HG03520 (cell line): ENCODE data around the gene BAX.

ENCODE experiments used
- ATAC-seq: cut with Tn5 transposase; IDR thresholded peaks from one replicate; pipeline ENCODE4 v1.9.1; 2021; ENCODE audit warnings: mild to moderate bottlenecking, moderate library complexity; ENCODE audit not compliant: unreplicated experiment

BAX gene

DNA sequence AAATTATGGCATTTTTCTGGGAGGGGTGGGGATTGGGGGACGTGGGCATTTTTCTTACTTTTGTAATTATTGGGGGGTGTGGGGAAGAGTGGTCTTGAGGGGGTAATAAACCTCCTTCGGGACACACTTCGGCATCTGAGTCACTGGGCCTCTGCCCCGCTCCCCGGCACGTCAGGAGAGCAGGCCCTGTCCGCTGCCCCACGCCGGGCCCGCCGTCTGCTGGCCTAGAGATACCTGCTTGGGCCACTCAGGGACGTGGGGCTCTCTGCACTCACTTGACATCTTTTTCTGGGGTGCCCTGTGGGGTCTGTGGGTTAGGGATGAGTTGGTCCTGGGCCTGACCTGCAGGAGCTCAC lies 7.0 kb downstream of the BAX start:
- ATAC-seq, result no peak

DNA sequence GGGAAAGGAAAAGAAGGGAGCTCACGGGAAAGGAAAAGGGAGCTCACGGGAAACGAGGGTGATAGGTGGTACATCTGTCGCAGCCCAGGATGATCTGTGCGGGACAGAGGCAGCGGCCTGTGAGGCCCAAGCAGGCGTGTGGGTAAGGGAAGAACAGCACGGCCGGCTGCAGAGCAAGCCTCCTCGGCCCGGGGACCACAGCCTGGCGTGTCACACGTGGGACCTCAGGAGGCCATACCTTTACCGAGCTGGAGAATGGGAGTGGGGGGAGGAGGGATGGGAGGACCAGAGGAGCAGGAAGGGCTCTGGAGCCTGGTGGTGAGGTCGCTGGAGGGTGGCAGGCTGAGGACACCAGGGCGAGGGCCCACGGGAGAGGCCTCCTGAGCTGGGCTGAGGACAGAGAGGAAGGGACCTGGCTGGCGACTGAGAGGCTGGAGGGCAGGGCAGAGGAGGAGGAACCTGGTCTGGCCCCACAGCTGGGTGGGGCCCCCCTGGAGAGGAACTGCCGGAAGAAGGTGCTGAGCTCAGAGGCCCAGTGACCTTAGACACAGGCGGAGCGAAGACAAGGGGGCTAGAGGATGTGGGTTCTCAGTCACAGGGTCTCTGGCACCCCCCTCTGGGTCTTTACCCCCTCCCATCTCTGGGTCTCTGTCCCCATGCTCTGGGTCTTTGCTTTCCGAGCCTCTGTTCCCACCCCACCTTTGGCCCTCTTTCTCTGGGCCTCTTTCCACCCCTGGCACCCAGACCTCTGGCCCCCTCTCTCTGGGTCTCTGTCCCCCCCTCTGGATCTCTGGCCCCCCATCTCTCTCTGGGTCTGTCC lies 7.6 kb downstream of the BAX start:
- no peak for ATAC-seq

DNA sequence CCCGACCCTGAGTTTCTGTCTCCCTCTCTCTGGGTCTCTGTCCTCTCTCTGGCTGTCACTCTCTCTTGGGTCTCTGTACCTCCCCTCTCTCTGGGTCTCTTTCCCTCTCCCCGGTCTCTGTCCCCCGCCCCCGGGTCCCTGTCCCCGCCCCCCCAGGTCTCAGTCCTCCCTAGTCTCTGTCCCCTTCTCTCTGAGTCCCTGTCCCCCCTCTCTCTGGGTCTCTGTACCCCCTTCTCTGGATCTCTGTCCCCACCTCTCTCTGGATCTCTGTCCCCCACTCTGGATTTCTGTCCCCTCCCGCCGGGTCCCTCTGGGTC lies 8.1 kb downstream of the BAX start:
- no peak for ATAC-seq

DNA sequence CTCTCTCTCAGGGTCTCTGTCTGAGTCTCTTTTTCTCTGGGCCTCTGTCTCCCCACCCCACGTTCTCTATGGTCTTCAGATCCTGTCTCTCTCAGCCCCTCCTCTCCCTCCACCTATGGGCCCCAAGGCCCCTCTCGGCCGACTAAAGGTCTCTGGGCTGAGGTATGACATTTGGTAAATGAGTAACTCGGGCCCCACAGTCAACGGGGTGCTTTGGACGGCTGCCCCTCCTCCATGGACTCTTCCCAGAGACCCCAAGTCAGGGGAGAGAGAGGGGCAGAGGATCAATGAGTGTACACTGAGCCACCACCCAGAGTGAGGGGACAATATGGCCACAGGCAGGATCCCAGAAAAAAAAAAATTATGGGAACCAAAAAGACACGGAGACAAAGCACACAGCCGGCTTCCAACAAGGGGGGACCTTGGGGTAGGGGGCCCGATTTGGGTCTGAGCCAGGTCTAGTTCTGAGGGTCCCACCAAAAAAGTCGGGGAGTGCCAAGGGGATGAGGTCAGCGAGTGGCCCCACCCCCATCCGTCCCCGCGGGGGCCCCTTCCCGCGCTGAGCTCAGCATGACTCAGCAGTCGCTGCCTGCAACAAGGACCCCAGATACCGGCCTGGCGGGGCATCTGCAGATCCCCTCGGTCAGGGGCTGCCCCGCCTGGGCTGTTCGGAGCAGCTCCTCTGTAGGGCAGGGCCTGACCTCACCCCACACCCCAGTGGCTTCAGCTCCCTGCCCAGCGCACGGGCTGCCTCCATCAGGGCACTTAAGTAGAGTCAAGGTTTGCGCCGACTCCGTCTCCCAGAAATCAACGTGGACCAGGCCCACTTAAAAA lies 8.9 kb downstream of the BAX start:
- ATAC-seq, result peak; percentile 25

DNA sequence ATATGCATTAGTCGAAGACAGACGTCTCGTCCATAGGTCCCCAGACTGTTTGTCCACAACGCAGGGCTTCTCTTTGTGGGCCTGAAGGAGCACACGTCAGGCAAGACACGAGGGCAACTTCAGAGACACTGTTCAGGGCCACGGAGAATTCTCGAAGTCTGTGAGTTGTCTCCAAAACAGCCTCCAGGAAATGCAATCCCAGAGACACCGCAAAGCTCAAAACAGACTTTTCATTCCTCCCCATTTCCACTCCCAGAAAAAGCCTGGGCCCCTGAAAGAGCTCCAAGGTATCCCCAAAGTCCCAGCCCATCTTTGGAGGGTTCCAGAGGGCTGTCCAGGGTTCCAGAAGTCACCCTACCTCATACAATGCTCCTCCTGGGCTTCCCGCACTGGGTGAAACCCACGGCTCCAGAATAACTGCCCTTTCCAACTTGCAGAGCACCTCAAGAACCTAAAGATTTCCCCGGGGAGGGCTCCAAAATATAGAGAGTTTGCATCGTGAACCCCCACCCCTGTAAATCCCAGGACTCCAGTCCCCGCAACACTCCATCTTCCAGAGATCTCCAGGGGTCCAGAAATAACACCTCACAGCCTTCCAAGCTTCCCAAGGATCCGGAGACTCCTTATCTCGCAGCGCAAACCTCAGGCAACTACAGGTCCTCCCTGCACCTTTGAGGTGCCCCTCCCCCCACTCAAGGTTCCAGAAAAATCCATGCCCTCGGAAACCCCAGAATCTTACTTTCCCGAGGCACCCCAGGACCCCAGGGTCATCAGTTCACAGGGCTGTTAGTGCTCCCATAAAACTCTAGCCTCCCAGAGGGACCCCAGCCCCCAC lies 9.7 kb downstream of the BAX start:
- no peak for ATAC-seq

DNA sequence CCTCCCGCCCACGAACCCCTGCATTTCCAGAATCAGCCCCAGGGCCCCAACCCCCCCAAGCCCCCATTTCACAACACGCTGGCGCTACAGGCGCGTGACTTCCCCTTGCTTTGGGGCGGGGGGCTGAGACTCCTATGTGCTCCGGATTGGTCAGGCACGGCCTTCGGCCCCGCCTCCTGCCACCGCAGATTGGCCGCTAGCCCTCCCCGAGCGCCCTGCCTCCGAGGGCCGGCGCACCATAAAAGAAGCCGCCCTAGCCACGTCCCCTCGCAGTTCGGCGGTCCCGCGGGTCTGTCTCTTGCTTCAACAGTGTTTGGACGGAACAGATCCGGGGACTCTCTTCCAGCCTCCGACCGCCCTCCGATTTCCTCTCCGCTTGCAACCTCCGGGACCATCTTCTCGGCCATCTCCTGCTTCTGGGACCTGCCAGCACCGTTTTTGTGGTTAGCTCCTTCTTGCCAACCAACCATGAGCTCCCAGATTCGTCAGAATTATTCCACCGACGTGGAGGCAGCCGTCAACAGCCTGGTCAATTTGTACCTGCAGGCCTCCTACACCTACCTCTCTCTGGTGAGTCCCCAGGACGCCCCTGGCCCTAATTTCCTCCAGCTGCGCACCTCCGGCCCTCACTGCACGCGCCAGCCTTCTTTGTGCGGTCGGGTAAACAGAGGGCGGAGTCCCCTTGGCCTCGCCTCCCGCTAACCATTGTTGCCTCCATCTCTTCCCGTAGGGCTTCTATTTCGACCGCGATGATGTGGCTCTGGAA lies 10.5 kb downstream of the BAX start, which contains the start of gene FTL:
Gene FTL, plus strand, starts transcription at position 270 of the 766 bp plus-strand sequence. Its CDS starts 199 bp downstream, at position 469.
- peak; percentile 62 for ATAC-seq

DNA sequence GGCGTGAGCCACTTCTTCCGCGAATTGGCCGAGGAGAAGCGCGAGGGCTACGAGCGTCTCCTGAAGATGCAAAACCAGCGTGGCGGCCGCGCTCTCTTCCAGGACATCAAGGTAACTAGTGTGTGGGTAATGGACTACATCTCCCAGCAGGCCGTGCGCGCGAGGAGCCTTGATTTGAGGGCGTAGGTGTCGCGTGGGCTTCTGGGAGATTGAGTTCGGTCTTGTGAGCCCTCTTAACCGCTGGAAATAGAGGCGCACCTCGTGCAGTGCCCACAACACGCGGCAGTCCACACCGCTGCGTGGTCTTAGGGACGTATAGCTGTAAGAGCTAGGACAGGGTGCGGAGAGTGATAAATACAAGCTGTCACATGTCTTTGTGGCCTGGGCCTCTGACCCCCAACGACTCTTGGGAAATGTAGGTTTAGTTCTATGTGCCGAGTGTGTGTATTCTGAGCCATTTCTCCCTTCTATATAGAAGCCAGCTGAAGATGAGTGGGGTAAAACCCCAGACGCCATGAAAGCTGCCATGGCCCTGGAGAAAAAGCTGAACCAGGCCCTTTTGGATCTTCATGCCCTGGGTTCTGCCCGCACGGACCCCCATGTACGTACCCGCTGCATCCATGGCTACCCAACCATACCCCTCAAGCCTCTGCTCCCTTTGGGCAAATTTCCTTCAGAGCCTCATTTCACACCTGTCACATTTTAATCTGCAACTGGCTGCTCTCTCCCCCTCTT lies 11.3 kb downstream of the BAX start:
- ATAC-seq, result peak; percentile 20

DNA sequence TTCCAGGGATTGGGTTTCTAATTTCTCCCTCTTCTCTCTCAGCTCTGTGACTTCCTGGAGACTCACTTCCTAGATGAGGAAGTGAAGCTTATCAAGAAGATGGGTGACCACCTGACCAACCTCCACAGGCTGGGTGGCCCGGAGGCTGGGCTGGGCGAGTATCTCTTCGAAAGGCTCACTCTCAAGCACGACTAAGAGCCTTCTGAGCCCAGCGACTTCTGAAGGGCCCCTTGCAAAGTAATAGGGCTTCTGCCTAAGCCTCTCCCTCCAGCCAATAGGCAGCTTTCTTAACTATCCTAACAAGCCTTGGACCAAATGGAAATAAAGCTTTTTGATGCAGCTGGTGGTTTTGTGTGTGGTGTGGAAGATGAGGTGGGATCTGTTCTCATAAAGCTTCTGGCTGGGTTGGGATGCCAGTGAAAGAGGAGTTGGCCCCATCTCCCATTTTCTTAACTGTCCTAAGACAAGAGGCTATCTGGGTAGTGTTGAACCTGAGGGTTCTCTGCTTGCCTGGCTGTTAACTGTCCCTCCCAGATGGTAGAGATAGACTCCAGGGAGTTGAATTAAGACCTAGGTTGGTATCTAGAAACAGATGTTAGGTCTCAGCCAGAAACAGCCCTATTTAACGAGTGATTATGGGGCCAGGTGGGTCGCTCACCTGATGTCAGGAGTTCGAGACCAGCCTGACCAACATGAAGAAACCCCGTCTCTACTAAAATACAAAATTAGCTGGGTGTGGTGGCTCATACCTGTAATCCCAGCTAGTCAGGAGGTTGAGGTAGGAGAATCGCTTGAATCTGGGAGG lies 12.1 kb downstream of the BAX start:
- no peak for ATAC-seq

DNA sequence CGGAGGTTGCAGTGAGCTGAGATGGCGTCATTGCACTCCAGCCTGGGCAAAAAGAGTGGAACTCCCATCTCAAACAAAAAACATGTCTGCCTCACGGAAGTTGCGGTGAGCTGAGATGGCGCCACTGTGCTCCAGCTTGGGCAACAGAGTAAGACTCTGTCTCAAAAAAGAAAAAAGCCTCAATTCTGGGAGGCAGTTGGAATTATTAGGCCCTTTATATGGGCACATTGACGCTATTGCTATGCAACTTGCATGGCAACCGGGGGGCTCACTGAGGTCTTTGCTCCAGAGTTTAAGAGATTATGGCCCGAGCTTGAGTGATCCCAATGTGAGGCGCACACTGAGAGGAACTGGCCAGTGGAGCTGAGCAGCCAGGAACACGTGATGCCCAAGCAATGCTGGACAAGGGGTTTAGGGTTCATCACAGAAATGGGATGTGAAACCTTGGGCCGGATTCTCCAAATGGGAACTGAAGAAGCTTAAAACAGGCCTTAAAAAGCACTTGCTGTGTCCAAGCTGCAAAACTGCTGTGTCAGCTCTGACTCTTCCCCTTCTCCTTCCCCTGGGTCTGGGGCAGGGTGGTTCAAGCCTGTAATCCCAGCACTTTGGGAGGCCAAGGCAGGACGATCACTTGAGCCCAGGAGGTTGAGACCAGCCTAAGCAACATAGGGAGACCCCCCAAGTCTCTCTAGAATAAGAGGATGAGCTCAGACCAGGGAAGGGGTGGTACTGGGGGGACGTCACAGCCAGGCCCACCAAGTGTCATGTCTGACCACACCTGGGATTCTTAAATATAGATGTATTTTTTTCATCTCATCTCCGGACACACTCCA lies 12.9 kb downstream of the BAX start:
- no peak for ATAC-seq

DNA sequence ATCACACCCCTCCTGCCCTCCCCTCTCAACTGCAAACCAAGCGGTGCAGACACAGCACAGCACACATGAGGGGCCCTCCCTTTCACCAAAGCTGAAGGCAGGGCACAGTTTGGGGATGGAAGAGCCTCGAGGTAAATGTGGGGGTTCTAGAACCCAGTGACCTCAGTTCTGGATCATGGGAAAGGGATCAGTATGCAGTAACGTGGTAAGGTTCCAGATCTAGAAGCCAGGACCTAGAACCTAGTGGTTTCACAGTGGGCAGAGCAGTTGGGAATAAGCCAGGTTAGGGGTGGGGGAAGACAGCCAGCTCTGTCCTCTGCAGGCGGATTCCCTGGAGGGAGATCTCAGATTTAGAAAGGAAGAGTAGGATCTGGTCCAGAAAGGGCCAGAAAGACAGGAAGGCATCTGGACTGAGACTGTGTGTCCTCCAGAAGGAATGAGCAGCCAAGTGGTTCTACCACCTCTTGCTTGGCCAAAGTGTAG lies 13.5 kb downstream of the BAX start:
- ATAC-seq, result no peak

DNA sequence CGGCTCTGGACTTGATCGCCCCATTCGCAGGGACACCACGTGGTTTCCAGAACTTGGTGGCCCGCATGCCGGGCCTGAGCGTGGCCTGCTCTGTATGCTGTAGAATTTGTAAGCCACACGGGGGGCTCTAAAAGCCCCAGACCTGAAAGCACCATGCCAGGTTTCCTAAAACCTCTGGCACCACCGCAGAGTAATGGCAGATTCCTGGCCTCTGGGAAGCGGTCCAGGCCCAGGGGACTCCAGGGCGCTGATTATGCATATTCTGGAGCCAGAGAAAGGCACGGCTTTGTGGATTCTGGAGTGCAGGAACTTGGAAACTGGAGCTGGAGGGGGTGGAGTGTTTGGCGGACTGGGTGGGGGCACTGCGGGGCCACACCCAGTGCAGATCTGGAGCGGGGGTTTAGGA lies 14.1 kb downstream of the BAX start:
- no peak for ATAC-seq

DNA sequence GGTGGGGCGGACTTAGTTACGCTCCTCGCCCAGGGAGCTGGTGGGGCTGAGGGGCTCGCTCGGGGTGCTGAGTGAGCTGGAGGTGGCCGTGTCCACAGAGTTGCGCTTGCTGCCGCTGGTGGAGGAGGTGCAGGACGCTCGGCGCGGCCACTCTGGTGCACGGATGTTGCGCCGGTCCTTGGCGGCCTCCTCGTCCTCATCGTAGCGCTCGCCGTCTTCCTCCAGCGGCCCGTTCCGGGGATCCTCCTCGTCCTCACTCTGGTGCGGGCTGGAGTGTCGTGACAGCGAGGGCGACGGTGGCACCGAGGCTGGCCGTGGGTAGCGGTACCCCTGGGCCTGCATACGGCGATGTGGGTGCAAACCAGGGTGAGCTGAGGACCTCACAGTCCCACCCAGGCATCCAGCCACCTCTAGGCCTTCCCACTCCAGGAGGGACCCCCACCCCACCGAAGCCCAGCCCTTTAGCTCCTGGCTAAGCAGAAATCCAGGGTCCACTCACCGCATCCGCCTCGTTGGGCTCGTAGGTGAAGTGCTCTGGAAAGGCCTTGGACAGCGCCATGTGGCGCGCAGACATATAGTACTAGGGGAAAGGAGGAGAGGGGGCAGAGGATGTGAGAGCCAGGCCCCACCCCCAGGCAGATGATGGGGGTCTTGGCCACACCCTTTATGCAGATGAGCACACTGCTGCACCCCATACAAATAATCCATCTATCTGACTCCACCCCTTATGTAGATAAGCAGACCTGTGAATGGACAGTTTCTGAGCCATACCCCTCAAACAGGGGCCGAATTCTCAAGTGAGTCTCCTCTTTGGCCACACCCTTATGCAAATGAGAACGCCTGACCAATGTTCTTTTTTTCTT lies 14.8 kb downstream of the BAX start:
- ATAC-seq, result no peak

DNA sequence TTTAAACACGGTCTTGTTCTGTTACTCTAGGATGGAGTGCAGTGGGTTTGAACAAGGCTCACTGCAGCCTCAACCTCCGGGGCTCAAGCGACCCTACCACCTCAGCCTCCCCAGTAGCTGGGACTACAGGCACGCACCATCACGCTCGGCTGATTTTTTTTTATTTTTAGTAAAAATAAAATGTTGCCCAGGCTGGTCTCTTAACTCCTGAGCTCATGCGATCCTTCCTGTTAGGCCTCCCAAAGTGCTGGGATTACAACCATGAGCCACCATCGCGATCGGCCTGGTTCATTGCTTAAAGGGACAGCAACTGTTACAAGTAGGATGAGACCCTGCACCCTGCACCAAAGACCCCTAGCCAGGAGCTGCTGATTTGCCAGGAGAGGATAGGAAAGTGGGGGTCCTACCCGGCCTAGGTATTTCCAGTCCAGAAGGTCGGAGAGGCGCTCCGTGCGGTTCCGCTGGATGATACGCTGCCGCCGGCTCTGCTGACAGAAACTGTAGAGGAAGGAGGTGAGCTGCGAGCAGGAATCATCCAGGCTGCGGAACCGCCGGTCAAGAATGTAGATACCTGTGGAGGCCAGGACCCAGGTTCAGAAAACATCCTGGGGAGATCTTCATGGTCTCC lies 15.6 kb downstream of the BAX start:
- no peak for ATAC-seq

DNA sequence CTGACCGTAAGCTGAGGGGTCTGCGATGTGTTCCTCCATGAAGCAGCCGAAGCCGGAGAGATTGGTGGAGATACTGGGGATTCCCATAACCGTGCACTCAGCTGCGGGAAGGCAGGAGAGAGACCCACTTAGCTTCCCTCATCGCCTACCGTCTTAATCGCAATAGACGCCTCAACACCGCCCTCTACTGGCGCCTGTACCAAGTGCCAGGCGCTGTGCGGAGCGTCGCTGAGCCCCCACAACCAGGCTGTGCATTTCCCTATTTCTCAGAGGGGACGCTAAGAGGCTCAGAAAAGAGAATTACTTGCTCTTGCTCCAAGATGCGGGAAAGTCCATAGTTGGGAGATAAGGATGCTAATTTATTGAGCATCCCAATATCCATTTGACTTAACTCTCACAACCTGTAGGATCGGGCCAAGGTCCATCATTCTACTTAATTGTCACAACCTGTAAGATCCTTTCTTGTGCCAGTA lies 16.3 kb downstream of the BAX start:
- ATAC-seq, result no peak

DNA sequence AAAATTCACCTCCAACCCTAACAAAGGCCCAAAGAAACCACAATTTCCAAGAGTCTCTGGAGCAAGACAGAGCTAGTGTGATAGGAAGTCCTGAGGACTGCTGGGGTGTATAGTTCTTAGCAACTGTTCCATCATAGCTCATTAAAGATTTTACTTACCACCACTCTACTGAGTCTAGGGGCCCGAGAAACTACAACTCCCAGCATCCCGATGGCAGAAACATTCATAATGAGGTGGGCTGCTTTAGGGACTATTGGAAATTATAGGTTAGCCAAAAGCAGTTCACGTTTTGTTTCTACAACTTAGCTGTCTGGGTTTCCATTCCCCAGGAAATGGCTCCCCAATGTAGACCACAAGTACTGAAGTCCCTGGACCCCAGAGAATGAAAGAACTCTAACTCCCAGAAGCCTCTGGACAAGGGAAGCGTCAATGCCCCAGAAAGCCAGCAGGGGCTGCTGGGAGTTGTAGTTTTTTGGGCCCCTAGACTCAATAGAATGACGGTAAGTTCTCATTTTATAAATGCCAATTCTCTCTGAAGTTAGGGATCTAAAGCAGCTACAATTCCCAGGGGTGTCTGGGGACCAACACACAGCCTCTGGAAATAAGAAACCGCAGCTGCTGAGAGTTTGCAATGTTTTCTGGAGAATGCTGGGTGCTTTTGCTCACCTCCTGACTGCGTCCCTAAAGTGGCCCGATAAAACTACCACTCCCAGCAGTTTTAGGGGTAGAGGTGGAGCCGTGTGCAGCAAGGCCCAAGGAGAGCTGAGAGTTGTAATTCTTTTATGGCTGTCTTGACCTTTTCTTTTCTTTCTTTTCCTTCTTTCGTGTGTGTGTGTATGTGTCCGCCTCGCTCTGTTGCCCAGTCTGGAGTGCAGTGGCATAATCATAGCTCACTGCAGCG lies 21.5 kb downstream of the BAX start:
- ATAC-seq, result no peak

DNA sequence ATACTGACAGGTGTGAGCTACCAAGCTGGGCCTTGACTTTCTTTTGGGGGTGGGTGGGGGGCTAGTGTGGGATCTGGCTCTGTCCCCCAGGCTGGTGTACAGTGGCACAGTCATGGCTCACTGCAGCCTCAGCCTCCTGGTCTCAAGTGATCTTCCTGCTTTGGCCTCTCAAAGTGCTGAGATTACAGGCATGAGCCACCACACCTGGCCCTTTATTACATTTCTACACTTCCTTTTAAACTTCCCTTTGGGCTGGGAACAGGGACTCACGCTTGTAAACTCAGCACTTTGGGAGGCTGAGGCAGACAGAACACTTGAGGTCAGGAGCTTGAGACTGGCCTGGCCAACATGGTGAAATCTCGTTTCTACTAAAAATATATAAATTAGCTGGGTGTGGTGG lies 22.4 kb downstream of the BAX start:
- ATAC-seq, result no peak
